ENCODE measurements around the gene BTBD19.
"Not testable (repeated sequence)": the region's sequence is repeated elsewhere in the genome, so short reads cannot be mapped to it uniquely, and the experiment has no call there.

The BTBD19 gene

DNA sequence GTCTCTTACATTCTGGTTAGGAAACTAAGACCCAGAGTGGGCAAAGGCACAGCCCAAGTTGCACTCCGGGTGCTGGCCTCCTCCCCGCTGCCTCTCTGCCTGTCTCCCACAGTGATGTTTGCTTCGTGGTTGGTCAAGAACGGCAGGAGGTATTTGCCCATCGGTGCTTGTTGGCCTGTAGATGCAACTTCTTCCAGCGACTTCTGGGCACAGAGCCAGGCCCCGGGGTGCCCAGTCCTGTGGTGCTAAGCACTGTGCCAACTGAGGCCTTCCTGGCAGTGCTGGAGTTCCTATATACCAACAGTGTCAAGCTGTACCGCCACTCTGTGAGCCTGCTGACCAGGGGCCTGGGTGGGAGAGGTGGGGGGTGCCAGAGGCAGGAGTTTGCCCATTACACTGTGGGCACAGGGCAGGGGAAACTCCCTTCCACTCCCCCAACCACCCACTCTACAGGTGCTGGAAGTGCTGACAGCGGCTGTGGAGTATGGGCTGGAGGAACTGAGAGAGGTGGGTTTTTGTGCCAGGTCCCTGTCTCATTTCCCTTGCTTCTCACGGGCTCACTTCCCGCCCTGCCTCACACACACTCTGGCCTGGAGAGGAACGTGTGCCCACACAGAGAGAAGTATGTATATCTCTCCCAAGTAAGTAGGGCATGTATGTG, 1.9 kb downstream of the BTBD19 start:
- no peak for DNase-seq

DNA sequence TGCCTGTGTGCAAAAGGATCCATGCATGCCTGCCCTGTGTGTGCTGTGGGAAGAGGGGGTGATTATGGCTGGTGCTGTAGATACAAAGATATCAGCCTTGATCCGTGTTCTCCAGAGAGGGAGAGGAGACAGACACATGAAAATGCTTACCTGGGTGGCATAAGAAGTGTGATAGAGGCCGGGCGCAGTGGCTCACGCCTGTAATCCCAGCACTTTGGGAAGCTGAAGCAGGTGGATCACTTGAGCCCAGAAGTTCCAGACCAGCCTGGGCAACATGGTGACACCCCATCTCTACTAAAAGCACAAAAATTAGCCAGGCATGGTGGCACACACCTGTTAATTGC, 2.4 kb downstream of the BTBD19 start:
- not testable (repeated sequence) for DNase-seq

DNA sequence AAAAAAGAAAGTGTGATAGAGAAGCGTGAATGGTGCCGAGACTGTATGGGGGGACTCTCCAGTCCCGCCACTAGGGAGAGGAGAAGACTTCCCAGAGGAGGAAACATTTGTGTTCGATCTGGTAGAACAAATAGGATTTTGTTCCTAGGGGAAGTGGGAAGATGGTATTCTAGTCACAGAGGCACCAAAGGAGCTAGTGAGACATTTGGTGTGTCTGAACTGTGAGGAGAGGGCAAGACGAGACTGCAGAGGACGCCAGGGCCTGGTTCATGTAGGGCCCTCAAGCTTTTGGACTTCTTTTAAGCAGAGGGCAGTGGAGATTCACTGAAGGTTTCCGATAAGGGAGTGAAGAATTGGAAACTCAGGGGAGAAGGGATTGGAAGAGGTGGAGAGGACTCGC, 2.9 kb downstream of the BTBD19 start:
- DNase-seq, result no peak

DNA sequence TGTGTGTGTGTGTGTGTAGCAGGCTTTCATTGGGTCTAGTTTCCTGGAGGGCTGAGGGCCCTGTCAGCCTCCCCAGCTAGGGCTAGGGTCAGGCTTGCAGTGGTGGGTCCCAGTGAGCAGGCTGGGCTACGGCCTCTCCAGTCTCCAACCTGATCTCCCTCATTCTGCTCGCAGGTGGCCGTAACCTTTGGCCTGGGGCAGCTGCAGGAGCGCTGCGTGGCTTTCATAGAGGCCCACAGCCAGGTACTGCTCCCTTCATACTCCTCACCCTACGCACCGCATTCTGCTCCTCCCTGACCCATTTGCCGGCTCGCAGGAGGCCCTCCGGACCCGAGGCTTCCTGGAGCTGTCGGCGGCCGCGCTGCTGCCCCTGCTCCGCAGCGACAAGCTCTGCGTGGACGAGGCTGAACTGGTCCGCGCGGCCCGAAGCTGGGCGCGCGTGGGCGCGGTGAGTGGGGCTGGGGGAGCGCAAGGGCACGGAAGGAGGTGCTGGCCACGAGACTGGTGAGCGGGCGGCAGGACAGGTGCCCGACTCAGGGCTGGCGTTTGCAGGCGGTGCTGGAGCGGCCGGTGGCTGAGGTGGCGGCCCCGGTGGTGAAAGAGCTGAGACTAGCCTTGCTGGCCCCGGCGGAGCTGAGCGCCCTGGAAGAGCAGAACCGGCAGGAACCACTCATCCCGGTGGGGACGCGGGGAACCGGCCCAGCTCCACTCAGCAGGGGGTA, 4.7 kb downstream of the BTBD19 start:
- no peak for DNase-seq

DNA sequence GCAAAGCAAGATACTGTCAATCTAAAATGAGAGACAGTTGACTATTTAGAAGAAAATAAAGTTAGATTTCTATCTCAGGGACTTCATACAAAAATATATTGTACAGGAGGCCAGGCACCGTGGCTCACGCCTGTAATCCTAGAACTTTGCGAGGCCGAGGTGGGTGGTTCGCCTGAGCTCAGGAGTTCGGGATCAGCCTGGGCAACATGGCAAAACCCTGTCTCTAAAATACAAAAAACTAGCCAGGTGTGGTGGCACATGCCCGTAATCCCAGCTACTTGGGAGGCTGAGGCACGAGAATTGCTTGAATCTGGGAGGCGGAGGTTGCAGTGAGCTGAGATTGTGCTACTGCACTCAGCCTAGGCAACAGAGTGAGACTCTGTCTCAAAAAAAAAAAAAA, 7.6 kb downstream of the BTBD19 start:
- DNase-seq, result not testable (repeated sequence)

DNA sequence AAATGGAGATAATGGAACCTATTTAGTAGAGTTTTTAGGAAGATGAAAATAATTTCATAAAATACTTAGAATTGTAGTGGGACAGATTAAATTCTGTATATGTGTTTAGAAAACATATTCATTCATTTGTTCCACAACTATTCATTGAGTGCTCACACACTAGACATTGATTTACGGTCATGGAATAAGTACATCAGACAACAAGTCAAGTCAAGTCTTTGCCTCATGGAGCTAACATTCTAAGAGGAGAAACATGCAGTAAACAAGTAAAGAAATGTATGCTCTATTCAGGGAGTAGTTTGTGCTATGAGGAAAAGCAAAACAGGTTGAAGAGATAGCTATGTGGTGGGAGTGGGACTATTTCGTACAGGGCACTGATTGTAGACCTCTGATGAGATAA, 9.0 kb downstream of the BTBD19 start:
- DNase-seq, result no peak

DNA sequence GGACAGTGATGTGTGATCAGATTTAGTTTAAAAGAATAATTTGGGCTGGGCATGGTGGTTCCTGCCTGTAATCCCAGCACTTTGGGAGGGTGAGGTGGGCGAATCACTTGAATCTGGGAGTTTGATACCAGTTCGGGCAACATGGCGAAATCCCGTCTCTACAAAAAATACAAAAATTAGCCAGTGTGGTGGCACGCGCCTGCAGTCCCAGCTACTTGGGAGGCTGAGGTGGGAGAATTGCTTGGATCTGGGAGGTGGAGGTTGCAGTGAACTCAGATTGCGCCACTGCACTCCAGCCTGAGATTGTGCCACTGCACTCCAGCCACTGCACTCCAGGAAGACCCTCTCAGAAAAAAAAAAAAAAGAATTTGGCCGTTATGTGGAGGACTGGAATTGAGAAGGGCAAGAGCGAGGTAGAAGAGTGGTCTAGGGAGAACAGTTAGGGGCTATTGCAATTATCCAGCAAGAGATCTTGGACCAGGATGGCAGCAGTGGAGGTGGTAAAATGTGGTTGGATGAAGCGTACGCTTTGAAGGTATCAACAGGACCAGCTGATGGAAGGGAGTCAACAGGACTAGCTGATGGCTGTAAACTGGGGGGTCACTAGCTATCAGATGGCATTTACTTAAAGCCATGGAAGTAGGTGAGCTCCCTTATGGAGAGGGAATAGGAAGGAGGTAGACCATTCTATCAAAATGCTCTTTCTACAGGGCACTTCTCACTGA, 9.6 kb downstream of the BTBD19 start:
- DNase-seq, result no peak

DNA sequence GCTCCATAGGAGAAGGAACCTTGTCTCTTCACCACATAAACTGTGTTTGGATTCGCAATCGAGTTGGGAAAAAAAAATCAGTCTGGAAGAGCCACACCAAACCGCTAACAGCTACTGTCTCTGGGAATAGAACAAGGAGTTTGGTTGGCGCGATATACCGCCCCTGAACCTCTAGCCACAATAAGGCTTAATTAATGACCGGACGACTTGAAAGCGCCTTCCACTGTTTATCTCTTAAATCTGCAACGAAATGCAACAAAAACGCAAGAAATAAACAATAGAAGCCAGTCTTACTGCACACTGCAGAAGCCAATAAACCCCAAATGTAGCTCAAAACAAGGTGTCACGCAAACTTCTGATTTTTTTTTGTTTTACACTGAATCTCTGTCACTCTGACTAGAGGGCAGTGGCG, 10.9 kb downstream of the BTBD19 start:
- no peak for DNase-seq

DNA sequence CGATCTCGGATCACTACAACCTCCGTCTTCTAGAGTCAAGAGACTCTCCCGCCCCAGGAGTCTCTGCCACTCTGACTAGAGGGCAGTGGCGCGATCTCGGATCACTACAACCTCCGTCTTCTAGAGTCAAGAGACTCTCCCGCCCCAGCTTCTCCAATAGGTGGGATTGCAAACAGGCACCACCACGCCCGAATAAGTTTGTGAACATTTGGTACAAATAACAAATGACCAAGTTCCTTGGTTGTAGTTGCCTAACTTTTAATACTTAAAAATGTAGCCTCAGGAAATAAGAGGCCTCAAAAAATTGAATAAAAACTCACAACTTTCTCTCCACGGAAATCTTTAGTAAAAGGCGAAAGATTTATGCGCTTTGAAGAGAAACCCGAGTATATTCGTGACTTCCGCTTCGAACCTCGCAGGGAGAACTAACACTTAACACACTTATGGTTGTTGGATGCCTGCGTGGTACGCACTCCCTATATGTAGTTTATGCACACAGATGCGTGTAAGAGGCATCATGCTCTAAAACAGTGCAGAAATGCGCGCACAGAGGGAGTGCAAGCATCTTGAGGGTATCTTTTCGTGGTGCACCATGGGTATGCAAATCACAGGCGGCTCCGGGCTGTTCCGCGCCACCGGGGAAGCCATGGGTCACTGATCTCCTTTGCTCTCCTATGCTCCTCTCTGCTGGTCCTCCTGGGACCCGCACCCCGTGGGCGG, 11.4 kb downstream of the BTBD19 start:
- no peak for DNase-seq

DNA sequence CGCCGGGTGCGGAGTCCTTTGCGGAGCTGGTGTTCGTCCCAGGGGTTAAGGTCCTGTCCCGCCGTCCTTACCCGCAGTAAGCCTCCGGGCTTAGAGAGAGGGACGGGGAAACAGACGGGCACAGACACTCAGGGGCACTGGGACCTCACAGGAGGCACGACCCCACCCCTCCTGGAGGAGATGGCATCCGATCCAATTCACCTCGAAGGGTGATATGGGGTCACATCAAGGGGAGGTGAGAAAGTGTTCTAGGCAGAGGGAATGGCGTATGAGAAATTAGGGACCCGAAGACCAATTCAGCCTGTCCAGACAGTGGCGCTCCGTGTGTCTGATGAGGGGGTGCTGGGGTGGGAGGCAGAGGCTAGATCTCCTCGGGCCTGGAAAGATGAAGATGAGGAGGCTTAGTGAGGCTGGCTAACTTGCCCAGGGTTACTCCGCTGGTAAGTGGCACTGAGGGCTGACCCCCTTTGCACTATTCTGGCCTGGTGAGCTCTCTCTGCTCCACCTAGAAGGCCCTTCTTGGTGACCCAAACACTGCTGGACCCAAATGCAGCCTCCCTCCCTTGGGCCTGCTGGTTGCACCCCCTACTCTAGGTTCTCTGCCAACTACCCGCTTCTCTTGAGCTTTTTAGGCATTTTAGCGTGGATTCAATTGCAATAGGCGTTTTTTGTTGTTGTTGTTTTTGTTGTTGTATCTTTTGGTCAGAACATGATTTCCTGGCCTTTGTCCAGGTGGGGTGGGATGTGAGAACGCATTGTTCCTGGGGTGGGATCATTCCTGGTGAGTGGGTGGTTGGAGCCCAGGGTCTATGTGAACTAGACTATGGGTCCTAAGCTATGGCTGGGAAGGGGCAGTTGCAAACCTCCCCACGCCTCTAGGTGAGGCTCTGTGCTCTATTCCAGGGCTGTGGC, 12.3 kb downstream of the BTBD19 start:
- DNase-seq, result no peak

DNA sequence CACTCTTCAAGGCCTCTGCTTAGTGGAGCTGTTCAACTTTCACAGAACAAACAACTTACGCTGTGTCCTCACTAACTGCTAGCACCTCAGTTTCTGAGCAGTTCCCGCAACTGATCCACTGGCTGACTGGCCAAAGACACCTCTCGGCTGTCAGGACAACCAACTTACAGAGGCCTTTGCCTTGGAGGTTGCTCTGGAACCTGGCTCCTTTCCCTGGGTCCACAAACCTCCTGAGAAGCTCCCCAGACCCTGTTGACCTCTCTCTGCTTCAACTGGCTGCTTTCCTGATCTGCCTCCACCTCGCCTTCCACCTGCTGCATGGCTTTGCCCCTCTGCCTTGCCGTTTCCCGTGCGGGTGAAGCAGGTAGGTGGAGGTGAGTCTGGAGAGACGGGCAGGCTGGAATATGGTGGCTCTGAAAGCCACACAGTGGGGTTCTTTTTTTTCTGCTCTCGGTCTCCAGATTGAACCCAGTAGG, 13.0 kb downstream of the BTBD19 start:
- no peak for DNase-seq

DNA sequence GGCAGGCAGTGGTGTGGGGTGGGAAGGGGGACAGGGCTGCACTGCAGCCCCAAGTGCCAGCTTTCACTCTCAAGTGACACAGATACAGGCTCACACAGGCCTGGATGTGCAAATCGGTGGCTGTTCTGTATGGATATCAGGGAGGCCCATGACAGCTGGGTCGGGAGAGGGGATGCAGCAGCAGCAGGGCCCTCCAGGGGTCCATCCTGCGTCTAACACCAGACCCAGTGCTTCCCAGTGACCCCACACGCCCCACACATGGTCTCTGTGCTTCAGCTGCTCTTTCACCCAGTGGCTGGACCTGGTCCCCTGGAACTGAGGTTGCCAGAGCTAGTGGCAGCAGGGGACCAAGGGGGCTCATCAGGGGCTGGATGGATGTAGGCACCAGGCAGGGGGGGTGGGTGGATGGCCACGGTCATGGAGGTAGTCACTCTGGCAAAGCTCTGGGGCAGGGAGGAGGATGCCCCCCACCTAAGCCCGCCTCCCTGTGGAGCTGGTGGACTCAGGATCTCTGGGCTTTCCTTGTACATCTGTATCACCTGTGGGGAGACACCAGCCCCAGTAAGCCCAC, 13.9 kb downstream of the BTBD19 start:
- no peak for DNase-seq

DNA sequence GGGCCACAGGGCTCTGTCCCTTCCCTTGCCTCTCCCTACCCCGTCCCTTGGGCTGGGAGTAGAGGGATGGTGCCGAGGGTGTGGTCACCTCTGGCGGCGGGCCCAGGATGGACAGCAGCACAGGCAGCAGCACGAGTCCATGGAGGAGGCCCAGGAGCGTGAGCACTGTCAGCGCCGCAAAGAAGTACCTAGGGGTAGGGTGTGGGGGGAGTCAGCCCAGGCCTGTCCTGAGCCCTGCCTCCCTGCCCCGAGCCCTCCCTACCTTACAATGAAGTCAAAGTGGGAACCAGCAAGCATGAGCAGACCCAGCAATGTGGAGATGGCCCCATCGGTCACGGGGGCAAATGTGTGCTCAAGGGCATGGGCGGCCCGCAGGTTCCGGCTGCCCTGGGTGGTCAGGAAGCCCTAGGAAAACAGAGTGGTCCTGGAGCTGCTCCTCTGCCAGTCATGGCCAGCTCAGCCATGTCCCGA, 14.7 kb downstream of the BTBD19 start:
- no peak for DNase-seq

DNA sequence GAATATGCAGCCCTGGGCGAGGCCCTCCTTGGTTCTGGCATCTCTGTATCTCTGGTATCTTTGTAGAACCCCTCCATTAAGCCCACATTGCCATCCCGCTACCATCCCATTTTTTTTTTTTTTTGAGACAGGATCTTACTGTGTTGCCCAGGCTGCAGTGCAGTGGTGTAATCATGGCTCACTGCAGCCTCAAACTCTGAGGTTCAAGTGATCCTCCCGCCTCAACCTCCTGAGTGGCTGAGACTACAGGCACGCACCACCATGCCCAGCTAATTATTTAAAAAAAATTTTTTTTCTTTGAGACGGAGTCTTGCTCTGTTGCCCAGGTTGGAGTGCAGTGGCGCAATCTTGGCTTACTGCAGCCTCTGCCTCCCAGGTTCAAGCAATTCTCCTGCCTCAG, 16.1 kb downstream of the BTBD19 start:
- not testable (repeated sequence) for DNase-seq

DNA sequence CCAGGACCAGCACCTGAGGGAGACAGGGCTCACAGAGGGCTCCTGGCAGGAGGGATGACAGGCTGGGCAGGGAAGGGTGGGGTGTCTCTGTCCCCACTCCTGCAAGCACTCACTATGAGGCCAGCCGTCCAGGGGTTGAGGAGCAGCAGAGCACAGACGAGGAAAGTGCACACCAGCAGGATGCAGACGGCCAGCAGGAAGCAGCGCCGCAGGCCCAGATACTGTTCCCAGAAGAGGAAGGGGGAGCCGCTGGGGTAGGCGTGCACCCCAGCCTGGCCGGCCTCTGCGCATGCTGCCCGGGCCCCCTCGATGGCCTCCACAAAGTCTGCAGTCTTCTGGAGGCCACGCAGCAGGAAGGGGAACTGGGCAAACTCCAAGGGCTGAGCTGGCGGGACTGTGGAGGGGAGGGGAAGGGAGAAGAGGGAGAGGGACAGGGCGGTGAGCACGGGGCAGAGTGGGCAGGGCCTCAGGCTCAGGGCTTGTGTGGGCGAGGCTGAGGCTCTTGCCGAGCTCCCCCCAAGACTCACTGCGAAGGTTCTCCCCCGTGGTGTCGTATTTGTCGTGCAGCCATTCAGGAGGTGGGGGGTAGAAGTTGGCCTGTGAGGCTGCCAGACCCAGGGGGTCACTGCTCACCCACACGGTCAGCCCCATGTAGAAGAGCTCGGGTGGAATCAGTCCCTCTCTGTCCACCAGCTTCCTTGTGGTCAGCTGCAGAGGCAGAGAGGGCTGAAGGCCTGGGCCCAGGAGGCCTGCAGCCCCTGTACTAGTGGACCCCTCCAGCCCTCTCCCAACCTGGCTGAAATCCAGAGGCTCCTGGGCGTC, 18.3 kb downstream of the BTBD19 start:
- no peak for DNase-seq

DNA sequence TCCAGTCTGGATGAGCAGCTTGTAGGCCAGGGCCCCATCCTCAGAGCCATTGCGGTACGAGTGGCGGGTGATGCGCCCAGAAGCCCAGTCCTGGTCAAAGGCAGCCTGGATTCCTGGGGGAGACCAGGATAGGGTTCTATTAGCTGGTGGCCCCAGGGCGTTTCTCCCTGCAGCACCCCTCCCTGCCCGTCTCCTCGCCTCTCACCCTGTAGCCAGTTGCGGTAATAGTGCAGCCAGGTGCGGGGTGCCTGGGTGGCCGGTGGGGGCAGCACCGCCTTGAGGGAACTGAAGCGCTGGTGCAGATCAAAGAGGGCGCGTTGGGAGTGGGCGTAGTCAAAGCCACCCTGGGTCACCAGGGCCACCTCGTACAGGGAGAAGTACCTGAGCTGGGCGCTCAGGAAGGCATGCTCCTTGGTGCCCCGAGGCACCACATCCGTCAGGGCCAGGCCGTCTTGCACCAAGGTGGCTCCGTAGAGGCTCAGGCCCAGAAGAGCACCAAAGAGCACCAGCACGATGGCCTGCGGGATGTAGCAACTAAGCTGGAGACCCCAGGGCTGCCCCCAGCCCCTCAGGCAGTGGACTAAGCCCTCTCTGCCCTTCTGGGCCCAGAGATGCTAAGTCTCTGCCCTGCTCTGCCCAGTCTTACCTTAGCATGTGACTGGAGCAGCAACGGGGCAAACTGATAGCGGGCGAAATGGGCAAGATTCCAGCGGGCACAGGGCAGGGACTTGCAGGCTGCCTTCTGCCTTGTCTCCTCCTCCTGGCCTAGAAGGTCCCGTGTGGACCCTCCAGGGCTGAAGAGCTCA, 19.1 kb downstream of the BTBD19 start:
- DNase-seq, result no peak

DNA sequence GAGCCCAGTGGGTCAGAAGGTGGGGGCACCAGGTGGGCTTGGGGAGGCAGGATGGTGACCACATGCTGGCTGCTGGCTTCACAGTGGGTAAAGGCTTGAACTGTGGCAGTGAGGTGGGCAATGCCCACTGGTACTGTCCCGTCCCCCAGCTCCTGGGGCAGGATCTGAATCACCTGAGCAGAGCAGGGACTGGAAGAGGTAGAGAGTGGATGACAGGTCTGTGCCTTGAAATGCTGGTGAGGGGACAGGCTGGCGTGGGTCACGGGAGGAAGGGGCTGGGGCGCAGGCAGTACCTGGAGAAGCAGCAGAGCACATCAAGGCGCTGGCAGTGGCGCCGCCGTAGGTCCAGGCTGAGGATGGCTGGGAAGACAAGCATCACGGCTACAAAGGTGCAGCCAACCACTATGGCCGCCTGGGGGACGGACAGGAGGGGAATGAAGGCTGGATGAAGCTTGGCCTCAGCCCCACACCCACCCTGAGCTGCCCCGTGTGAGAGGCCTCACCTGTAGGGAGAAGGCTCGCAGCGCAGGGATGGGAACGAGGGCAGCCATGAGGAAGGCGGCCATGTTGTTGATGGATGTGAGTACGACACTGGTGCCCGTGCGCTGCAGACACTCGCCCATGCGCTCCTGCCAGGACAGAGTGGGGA, 19.8 kb downstream of the BTBD19 start:
- DNase-seq, result no peak

DNA sequence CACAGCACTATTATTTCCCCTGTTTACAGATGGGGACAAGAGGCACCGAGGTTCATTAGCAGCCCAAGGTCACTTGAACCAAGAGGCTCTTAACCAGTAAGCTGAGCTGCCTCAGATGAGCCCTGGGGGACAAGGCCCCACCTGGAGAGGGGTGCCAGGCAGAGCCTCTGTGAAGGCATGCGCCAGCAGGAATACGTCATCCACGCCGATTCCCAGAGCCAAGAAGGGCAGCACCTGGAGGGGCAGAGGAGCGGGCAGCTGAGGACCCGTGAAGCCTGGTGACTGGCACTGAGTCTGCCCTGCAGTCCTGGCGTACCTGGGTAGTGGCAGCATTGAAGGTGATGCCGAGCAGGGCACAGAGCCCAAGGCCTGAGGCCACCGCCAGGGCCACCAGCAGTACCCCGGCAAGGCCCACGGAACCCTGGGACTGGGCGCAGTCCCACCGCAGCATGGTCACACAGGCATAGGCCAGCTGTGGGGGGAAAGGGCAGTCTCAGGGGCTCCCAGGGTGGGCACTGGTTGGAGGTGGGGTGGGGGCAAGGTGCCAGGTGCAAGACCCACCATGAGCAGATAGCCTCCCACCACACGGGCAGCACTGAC, 20.6 kb downstream of the BTBD19 start:
- DNase-seq, result no peak

Measured in NCI-H1105 (cell line).